ENCODE measurements around the gene PSMD13.
A peak's percentile ranks its signal among the peaks of the same experiment; 100 is the strongest.

- TF ChIP-seq CTCF (IDR thresholded peaks at IDR 0.05; ENCODE audit: low read depth, low read length) (peak; percentile 38), EZH2phosphoT487 (IDR thresholded peaks at IDR 0.05; ENCODE audit: low read depth) (no peak)
These were observed 21.2 kb downstream of the PSMD13 start for GRCh38 chr11:257766-258493.

All from OCI-LY3 (cell line).